Measurements from ENCODE around the gene GPATCH2.
"Not testable (repeated sequence)": the region's sequence is repeated elsewhere in the genome, so short reads cannot be mapped to it uniquely, and the experiment has no call there.

GPATCH2 gene

GRCh38 chr1:217525773-217526490 is 105.0 kb downstream of the GPATCH2 start:
- DNase-seq (ENCODE audit: low spot score) = peak; percentile 37

DNA sequence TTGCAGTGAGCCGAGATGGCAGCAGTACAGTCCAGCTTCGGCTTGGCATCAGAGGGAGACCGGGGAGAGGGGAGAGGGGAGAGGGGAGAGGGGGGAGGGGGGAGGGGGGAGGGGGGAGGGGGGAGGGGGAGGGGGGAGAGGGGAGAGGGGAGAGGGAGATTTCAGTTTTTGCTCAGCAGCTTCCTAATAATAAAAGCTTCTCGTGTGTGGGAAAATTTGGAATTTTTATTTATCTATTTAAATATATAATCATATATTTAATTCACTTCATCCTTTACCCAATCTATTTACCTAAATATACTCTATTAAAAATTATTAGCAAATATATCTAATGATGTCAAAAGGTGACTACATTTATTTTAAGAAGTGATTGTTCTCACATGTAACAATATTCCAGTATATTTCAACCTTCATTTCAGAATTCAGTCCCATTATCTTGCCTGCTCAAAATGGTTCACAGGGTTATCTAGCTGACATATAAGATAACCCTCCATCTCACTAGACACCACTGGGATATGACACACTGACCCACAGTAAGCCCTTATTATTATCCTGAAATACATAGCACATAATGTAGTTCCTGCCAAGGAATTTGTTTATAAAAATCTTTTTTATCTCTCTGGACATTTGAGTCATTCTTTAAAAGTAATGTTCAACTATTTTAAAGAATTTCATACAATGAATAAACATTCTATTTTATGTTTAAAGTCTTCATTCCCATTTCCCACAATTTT is 105.9 kb downstream of the GPATCH2 start:
- DNase-seq (ENCODE audit: low spot score) = peak; percentile 20

- DNase-seq (ENCODE audit: low spot score) = not testable (repeated sequence)
Measured at GRCh38 chr1:217523921-217524320, 107.0 kb downstream of the GPATCH2 start.

- no peak for DNase-seq (ENCODE audit: low spot score)
Measured at GRCh38 chr1:217522277-217522676, 108.6 kb downstream of the GPATCH2 start.

DNA sequence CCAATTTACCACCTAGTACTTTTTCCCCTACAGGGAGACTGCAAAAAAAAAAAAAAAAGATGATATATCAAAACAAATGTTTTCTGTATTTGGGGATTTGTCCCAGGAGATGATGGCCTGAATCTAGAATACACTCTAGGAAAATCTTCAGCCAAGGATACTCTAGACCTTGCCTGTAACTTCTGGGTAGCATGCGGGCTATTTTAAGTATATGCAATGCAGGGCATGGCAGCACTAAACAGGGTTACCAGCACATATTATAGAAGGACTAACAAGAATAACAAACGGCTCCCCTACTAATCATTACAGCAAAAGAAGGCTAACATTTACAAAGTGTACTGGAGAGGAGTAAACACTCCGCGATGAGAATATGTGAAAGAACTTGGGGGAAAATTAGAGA is 109.6 kb downstream of the GPATCH2 start:
- DNase-seq (ENCODE audit: low spot score) = no peak

- no peak for DNase-seq (ENCODE audit: low spot score)
Measured at GRCh38 chr1:217506878-217507277, 124.0 kb downstream of the GPATCH2 start.

DNA sequence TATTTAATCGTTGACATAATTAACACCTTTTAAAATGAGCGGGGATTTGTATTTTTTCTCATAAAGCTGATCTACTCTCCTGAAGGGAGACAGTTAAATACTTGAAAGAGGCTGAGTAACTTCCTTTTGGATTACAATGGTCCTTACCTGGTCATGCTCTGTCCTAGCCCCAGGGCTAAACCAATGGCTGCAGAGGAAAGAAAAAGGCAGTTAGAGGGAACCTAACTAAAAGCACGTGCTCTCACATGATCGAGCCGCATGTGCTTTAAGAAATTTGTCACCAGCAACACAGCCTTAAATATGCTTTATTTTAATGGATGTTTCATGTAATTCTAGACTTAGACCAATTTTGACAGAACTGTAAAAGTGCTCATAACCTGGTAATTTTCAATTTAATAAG is 132.7 kb downstream of the GPATCH2 start:
- no peak for DNase-seq (ENCODE audit: low spot score)

DNA sequence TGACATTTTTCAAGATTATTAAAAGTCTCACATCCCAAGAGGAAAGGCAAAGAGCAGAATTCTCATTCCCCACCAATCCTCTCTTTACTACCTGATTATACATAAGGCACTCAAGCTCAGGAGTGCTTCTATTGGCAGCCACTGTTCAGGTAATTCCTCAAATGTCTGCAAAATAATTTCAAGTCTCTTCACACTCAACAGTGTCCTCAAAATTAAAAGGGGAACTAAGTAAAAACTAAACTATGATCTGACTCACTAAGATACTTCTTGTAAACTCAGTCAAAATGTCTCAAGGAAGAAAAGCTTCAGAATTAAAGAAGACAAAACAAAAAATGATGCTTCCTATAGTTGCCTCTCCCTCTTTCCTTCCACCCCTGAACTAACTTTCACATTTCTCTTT is 135.6 kb downstream of the GPATCH2 start:
- DNase-seq (ENCODE audit: low spot score) = no peak

DNA sequence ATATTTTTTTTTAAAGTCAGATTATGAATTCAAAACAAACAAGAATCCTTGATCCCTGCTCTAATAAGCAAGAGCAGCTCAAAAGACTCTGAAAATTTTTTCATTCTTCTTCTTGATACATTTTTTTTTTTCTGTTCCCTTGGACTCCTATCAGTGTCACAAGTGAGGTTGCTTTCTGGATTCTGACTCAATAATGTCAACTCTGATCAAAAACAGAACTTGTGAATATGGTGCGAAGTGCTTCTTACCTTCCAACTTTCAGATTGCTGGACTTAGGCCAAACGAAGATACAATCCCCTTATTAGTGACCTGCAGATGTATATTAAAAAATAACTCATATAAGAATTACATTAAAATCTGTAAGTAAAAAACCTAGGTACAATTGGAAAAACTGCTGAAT is 136.1 kb downstream of the GPATCH2 start:
- DNase-seq (ENCODE audit: low spot score) = no peak

DNA sequence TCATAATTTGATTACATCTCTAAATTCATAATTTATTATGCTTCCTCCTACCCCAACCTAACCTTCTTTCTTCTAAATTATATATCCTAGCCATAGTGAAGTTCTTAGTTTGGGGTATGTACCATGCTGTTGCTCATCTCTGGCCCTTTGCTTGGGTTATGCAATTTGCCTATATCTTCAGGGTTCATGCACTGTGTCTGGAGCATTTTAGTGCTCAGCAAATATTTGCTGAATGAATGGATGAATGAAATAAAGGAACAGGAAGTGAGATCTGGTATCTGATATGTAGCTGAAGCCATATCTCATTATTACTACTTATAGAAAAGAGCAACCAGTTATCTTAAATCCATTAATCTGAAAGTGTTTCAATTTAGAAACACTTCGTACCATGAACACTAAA is 137.6 kb downstream of the GPATCH2 start:
- no peak for DNase-seq (ENCODE audit: low spot score)

- no peak for DNase-seq (ENCODE audit: low spot score)
Measured at GRCh38 chr1:217484871-217485270, 146.0 kb downstream of the GPATCH2 start.

GRCh38 chr1:217482356-217483102 is 148.4 kb downstream of the GPATCH2 start:
- DNase-seq (ENCODE audit: low spot score) = peak; percentile 65

GRCh38 chr1:217478450-217478849 is 152.4 kb downstream of the GPATCH2 start:
- no peak for DNase-seq (ENCODE audit: low spot score)

GRCh38 chr1:217472915-217473314 is 158.0 kb downstream of the GPATCH2 start:
- no peak for DNase-seq (ENCODE audit: low spot score)

DNA sequence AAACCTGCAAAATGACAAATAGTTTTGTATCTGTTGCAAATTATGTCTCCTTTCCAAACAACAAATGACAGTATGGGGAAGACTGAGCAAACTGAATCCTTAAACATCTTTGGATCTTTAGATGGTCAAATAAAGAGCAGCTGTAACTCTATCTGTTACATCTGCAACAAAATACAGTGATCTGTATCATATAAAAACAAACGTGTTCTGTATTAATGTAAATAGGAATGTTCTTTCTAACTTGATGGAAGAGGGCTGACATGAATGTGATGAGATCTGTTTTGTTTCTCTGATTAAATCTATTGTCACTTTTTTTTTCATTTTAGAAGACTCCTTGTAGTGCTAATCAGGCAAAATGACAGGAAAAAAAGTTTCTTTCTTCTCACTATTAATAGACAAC is 159.5 kb downstream of the GPATCH2 start:
- DNase-seq (ENCODE audit: low spot score) = no peak

DNA sequence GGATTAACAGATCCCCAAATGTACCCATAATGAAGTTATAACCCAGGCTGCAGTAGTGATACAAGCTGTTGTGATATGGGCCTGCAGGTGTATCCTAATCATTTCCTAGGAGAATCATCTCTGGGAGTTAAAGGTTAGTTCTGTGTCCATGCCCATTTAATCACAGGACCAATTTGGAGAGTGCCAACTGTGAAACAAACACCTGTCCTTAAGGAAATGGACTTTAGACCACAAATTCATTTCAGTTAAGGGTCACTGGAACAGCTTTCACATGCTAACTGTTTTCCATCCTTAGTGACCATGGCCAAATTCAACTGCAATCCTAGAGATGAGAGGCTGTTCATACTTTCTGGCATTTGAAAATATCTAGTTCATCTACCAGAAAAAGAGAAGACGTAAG is 160.9 kb downstream of the GPATCH2 start:
- DNase-seq (ENCODE audit: low spot score) = no peak

- DNase-seq (ENCODE audit: low spot score) = no peak
Measured at GRCh38 chr1:217465102-217465501, 165.8 kb downstream of the GPATCH2 start.

- no peak for DNase-seq (ENCODE audit: low spot score)
Measured at GRCh38 chr1:217462666-217463065, 168.2 kb downstream of the GPATCH2 start.

DNA sequence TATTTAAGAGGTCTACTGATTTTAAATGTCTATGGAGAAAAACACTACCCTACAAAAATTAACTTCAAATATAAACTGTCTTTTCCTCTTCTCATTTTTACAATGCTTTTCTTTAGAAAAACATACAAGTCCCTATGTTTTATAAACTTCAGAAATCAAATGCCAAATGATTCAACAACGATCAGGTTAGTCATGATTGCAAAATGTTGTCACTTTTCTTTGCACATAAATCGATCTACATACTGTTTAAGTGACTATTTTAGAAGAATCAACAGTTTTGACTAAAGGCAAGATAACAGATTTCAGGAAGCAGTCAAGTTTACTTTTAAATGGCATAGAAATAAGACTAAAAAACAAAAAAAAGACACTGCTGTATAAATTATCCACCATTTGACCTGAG is 168.7 kb downstream of the GPATCH2 start:
- DNase-seq (ENCODE audit: low spot score) = no peak

- no peak for DNase-seq (ENCODE audit: low spot score)
Measured at GRCh38 chr1:217457016-217457415, 173.9 kb downstream of the GPATCH2 start.

DNA sequence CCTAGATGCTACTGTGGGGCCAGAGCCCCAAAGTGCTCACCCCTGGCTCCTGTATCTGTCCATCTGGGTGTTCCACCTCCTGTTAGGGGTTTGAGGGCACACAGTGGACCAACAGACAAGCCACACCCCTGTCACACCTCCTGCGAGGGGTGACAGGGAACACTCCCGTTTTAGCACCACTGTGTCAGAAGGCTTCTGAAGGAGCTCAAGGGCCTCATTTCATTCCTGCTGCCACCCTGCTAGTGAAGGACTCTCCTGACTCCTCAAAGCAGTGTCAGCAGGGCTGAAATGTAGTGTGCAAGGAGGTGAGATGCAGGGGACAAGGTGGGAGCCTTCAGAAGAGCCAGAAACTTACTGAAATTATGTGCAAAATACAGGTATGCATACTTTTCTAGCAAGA is 174.6 kb downstream of the GPATCH2 start:
- no peak for DNase-seq (ENCODE audit: low spot score)

- no peak for DNase-seq (ENCODE audit: low spot score)
Measured at GRCh38 chr1:217453816-217454215, 177.1 kb downstream of the GPATCH2 start.

DNA sequence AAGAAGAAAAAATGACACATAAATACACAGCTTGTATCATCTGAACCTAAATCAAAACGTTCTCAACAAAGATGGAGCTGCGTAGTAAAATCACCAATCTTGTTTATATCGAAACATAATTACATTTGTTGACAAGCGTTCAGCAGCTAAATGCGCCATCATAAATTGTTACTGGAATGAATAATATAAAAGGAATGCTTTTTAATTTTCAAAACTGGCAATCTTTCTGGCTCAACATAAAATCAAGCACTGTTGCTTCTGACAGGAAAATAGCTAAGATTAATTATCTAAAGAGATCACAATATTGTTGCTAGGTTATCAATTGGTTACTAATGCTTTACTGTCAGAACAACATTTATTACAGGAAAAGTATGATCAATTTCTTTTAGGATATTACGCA is 181.5 kb downstream of the GPATCH2 start:
- no peak for DNase-seq (ENCODE audit: low spot score)

Data from GM03348 (cell line).